Measurements from ENCODE around the gene CLK3.
"Not testable (repeated sequence)": the region's sequence is repeated elsewhere in the genome, so short reads cannot be mapped to it uniquely, and the experiment has no call there.

CLK3 gene

GRCh38 chr15:74625693-74626092 is 10.1 kb downstream of the CLK3 start:
- H3K9ac ChIP-seq (ENCODE audit: low read depth, low read length) = no peak overlapping the region
- no peak overlapping the region for H3K4me3 ChIP-seq (ENCODE audit: low read length)
- H3K27ac ChIP-seq (ENCODE audit: low read length) = no peak overlapping the region
- H3K9me3 ChIP-seq (ENCODE audit: insufficient read depth, low read depth, low read length) = no peaks in the 10 kb centered on the region
- peaks cover 99% of the 10 kb centered on the region for H3K36me3 ChIP-seq (ENCODE audit: insufficient read depth, low read depth, low read length)
- H3K27me3 ChIP-seq (ENCODE audit: insufficient read depth, low read length) = no peaks in the 10 kb centered on the region
- H3K4me1 ChIP-seq (ENCODE audit: insufficient read depth, low read length) = no peaks in the 10 kb centered on the region

- Histone ChIP-seq H3K27ac (ENCODE audit: low read length) (no peak overlapping the region), H3K9me3 (ENCODE audit: insufficient read depth, low read depth, low read length) (no peaks in the 10 kb centered on the region), H3K9ac (ENCODE audit: low read depth, low read length) (no peak overlapping the region), H3K36me3 (ENCODE audit: insufficient read depth, low read depth, low read length) (peaks cover 99% of the 10 kb centered on the region), H3K27me3 (ENCODE audit: insufficient read depth, low read length) (no peaks in the 10 kb centered on the region), H3K4me3 (ENCODE audit: low read length) (no peak overlapping the region), H3K4me1 (ENCODE audit: insufficient read depth, low read length) (no peaks in the 10 kb centered on the region)
Measured at GRCh38 chr15:74626336-74626735, 10.7 kb downstream of the CLK3 start.

DNA sequence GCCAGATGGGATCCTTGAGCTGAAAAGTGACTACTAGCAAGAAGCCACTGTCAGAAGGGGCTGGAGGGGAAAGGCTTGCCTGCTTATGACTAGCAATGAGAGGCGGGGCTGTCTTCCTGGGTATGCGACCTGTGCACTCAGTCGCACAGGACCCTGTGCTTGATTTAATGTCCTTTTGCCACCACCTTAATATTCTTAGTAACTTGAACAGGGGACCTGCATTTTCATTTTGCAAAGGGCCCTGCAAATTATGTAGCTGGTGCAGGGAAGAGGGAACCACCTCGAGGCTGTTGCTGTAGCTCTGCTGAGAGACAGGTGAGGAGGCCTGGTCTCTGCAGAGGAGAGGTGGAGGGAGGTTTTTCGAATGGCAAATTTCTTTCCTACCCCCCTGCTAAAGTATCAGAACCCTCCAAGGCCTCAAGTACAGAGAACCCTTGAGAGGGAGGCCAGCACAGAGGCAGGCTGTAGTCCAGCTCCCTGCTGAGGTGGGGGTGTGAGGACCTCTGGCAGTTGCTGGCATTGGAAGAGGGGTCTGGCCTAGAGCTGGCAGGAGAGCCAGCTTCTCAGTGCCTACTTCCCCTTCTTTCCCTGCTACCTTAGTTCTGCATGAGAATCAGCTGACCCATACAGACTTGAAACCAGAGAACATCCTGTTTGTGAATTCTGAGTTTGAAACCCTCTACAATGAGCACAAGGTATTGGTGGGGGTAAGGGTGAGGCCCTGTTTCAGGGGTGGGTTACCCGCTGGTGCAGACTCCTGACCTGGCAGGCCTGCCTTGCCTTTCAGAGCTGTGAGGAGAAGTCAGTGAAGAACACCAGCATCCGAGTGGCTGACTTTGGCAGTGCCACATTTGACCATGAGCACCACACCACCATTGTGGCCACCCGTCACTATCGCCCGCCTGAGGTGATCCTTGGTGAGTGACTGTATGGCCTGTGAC is 11.4 kb downstream of the CLK3 start:
- H3K27ac ChIP-seq (ENCODE audit: low read length) = no peak overlapping the region
- no peaks in the 10 kb centered on the region for H3K4me1 ChIP-seq (ENCODE audit: insufficient read depth, low read length)
- no peaks in the 10 kb centered on the region for H3K9me3 ChIP-seq (ENCODE audit: insufficient read depth, low read depth, low read length)
- H3K9ac ChIP-seq (ENCODE audit: low read depth, low read length) = no peak overlapping the region
- H3K27me3 ChIP-seq (ENCODE audit: insufficient read depth, low read length) = no peaks in the 10 kb centered on the region
- H3K36me3 ChIP-seq (ENCODE audit: insufficient read depth, low read depth, low read length) = peaks cover 95% of the 10 kb centered on the region
- no peak overlapping the region for H3K4me3 ChIP-seq (ENCODE audit: low read length)

- Histone ChIP-seq H3K9me3 (ENCODE audit: insufficient read depth, low read depth, low read length) (no peaks in the 10 kb centered on the region), H3K27ac (ENCODE audit: low read length) (no peak overlapping the region), H3K4me3 (ENCODE audit: low read length) (no peak overlapping the region), H3K9ac (ENCODE audit: low read depth, low read length) (no peak overlapping the region), H3K36me3 (ENCODE audit: insufficient read depth, low read depth, low read length) (peaks cover 95% of the 10 kb centered on the region), H3K4me1 (ENCODE audit: insufficient read depth, low read length) (no peaks in the 10 kb centered on the region), H3K27me3 (ENCODE audit: insufficient read depth, low read length) (no peaks in the 10 kb centered on the region)
Measured at GRCh38 chr15:74627766-74628165, 12.1 kb downstream of the CLK3 start.

GRCh38 chr15:74628199-74628598 is 12.6 kb downstream of the CLK3 start:
- Histone ChIP-seq H3K9ac (ENCODE audit: low read depth, low read length) (no peak overlapping the region), H3K9me3 (ENCODE audit: insufficient read depth, low read depth, low read length) (no peaks in the 10 kb centered on the region), H3K4me1 (ENCODE audit: insufficient read depth, low read length) (no peaks in the 10 kb centered on the region), H3K27me3 (ENCODE audit: insufficient read depth, low read length) (no peaks in the 10 kb centered on the region), H3K27ac (ENCODE audit: low read length) (no peak overlapping the region), H3K36me3 (ENCODE audit: insufficient read depth, low read depth, low read length) (peaks cover 95% of the 10 kb centered on the region), H3K4me3 (ENCODE audit: low read length) (no peak overlapping the region)

GRCh38 chr15:74628949-74629348 is 13.3 kb downstream of the CLK3 start:
- Histone ChIP-seq H3K27ac (ENCODE audit: low read length) (no peak overlapping the region), H3K9me3 (ENCODE audit: insufficient read depth, low read depth, low read length) (no peaks in the 10 kb centered on the region), H3K4me3 (ENCODE audit: low read length) (no peak overlapping the region), H3K9ac (ENCODE audit: low read depth, low read length) (no peak overlapping the region), H3K4me1 (ENCODE audit: insufficient read depth, low read length) (no peaks in the 10 kb centered on the region), H3K27me3 (ENCODE audit: insufficient read depth, low read length) (no peaks in the 10 kb centered on the region), H3K36me3 (ENCODE audit: insufficient read depth, low read depth, low read length) (peaks cover 93% of the 10 kb centered on the region)

GRCh38 chr15:74629696-74630095 is 14.1 kb downstream of the CLK3 start:
- H3K36me3 ChIP-seq (ENCODE audit: insufficient read depth, low read depth, low read length) = peaks cover 93% of the 10 kb centered on the region
- not testable (repeated sequence) for H3K27ac ChIP-seq (ENCODE audit: low read length); H3K4me3 ChIP-seq (ENCODE audit: low read length); H3K9me3 ChIP-seq (ENCODE audit: insufficient read depth, low read depth, low read length); H3K27me3 ChIP-seq (ENCODE audit: insufficient read depth, low read length); H3K4me1 ChIP-seq (ENCODE audit: insufficient read depth, low read length); H3K9ac ChIP-seq (ENCODE audit: low read depth, low read length)

DNA sequence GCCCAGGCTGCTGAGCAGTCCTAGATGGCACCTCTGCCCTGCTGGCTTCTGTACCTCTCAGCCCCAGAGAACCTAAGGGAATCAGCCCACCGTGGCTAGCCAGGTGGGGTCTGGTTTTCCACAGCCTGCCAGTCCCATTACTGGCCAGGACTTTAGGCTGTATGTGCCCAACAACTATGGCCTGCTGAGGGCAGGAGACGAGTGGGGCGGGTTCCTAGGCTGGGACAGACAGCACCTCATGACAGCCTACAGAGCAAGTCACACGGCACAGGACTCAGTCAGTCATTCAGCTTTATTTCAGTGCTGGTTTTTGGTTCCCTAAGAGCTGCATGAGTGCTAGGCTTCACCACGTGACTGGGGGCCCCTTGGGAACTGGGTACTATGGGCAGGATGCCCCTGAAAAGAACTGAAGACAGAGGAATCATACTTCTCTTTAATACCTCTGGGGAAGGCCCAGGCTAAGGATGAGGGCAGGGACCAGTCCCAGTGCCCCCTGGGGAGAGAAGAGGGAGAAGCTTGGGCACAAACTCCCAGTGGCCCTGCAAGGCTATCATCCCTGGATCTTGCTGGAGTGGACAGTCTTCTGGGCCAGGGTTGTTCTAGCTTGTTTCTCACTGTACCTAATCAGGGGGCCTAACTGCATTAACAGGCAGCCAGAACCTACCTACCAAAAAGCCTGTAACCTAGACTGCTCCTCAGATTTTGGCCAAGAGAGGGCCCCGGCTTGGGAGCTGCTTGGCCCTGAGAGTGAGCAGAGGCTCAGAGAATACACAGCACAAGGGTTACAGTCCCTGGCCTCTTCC is 14.8 kb downstream of the CLK3 start:
- Histone ChIP-seq H3K9ac (ENCODE audit: low read depth, low read length) (no peak overlapping the region), H3K4me3 (ENCODE audit: low read length) (no peak overlapping the region), H3K36me3 (ENCODE audit: insufficient read depth, low read depth, low read length) (peaks cover 92% of the 10 kb centered on the region), H3K9me3 (ENCODE audit: insufficient read depth, low read depth, low read length) (no peaks in the 10 kb centered on the region), H3K27me3 (ENCODE audit: insufficient read depth, low read length) (no peaks in the 10 kb centered on the region), H3K4me1 (ENCODE audit: insufficient read depth, low read length) (no peaks in the 10 kb centered on the region), H3K27ac (ENCODE audit: low read length) (no peak overlapping the region)

DNA sequence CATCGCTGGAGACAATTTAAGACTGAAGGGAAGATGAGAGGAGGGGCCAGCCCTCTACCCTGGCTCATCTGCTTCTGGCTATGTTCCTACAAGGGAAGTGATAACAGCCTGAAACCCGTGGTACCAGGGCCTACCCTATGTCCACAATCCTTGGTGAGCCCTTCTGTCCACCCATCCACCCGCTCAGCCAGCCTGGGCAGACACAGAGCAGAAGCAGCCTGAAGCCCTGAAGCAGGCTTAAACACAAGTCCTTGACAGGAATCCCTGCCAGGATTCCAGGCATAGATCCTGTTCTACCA is 15.4 kb downstream of the CLK3 start:
- H3K36me3 ChIP-seq (ENCODE audit: insufficient read depth, low read depth, low read length) = peaks cover 92% of the 10 kb centered on the region
- no peak overlapping the region; the same call in 1 of the 2 replicates for H3K9ac ChIP-seq (ENCODE audit: low read depth, low read length)
- H3K27ac ChIP-seq (ENCODE audit: low read length) = no peak overlapping the region

DNA sequence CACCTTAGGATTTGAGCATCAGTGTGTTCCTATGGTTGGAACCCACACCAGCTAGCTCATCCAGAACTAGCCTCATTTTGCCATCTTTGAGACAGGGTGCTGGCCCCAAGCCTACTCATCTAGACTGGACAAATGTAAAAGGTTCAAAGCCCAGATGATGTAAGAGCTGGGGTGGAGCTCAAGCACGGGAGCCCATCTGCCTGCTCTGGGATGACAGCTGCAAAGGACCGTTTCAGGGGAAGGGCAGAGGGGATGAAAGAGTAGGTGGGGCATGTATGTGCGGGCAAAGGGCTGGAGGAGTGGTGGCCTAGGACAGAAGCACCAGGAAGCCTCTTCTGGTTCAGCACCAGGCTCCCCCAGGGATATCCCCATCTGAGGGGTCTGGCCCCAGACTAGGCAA is 15.8 kb downstream of the CLK3 start:
- H3K36me3 ChIP-seq (ENCODE audit: insufficient read depth, low read depth, low read length) = peaks cover 92% of the 10 kb centered on the region
- no peak overlapping the region for H3K4me3 ChIP-seq (ENCODE audit: low read length)
- H3K4me1 ChIP-seq (ENCODE audit: insufficient read depth, low read length) = no peaks in the 10 kb centered on the region
- H3K9me3 ChIP-seq (ENCODE audit: insufficient read depth, low read depth, low read length) = no peaks in the 10 kb centered on the region
- H3K9ac ChIP-seq (ENCODE audit: low read depth, low read length) = no peak overlapping the region; the same call in 1 of the 2 replicates
- no peaks in the 10 kb centered on the region for H3K27me3 ChIP-seq (ENCODE audit: insufficient read depth, low read length)
- H3K27ac ChIP-seq (ENCODE audit: low read length) = no peak overlapping the region

More for the DNA sequence above, 15.4 kb downstream of the CLK3 start:
- no peaks in the 10 kb centered on the region for H3K4me1 ChIP-seq (ENCODE audit: insufficient read depth, low read length)
- no peak overlapping the region for H3K4me3 ChIP-seq (ENCODE audit: low read length)
- no peaks in the 10 kb centered on the region for H3K9me3 ChIP-seq (ENCODE audit: insufficient read depth, low read depth, low read length)
- no peaks in the 10 kb centered on the region for H3K27me3 ChIP-seq (ENCODE audit: insufficient read depth, low read length)

- Histone ChIP-seq H3K4me1 (ENCODE audit: insufficient read depth, low read length) (no peaks in the 10 kb centered on the region), H3K27ac (ENCODE audit: low read length) (no peak overlapping the region), H3K4me3 (ENCODE audit: low read length) (no peak overlapping the region), H3K27me3 (ENCODE audit: insufficient read depth, low read length) (no peaks in the 10 kb centered on the region), H3K9me3 (ENCODE audit: insufficient read depth, low read depth, low read length) (no peaks in the 10 kb centered on the region), H3K36me3 (ENCODE audit: insufficient read depth, low read depth, low read length) (peaks cover 92% of the 10 kb centered on the region), H3K9ac (ENCODE audit: low read depth, low read length) (no peak overlapping the region)
Measured at GRCh38 chr15:74631935-74632560, 16.4 kb downstream of the CLK3 start.

Data from iPS-20b (cell line).